Keratinocyte (primary cell): ENCODE data around the gene RFWD3. TPM values are rescaled to one million over a fixed set of nuclear protein-coding genes. Genes with fewer than 3 reads are reported as not detected.
A peak's percentile ranks its signal among the peaks of the same experiment; 100 is the strongest.

ENCODE experiments used
- DNase-seq: peaks from one replicate; pipeline ENCODE4 v3.0.0-alpha.2; 2011; ENCODE audit warnings: low read depth, missing footprints, low spot score
- FAIRE-seq: peaks from 2 replicates; lab custom pipeline; 2011; peaks lifted over from hg19 to GRCh38; lab: Jason Lieb, UNC
- H2AFZ ChIP-seq: 2 replicates; pipeline ENCODE4 v1.6.0; 2012; ENCODE audit warnings: low read length, control low read depth, inconsistent platforms; ENCODE audit not compliant: control insufficient read depth
- H3K27ac ChIP-seq: 2 replicates; pipeline ENCODE4 v1.5.1; 2011; ENCODE audit warnings: low read length; ENCODE audit not compliant: control insufficient read depth, insufficient read depth
- H3K27me3 ChIP-seq: 3 replicates; pipeline ENCODE4 v1.6.0; 2011; ENCODE audit warnings: low read length; ENCODE audit not compliant: control insufficient read depth, insufficient read depth; ENCODE audit errors: extremely low read depth
- H3K36me3 ChIP-seq, 2 experiments: 2 replicates in 1 of 2; 3 replicates in 1 of 2; pipeline ENCODE4 v1.5.1; 2011; ENCODE audit warnings: low read length in 2 of 2, mild to moderate bottlenecking in 1 of 2; ENCODE audit not compliant: control insufficient read depth in 2 of 2, insufficient read depth in 2 of 2; ENCODE audit errors: extremely low read depth in 1 of 2
- H3K4me1 ChIP-seq: 3 replicates; pipeline ENCODE4 v1.5.1; 2011; ENCODE audit warnings: low read length; ENCODE audit not compliant: control insufficient read depth, insufficient read depth; ENCODE audit errors: extremely low read depth
- H3K4me2 ChIP-seq: 3 replicates; pipeline ENCODE4 v1.6.0; 2011; ENCODE audit warnings: low read depth, low read length; ENCODE audit not compliant: control insufficient read depth, insufficient read depth; ENCODE audit errors: extremely low read depth
- H3K4me3 ChIP-seq, 3 experiments: fragments of 200-600 bp in 1 of 3; sonication (generic) in 1 of 3; 2 replicates in 2 of 3; 3 replicates in 1 of 3; pipeline ENCODE4 v1.5.1; 2011 to 2016; ENCODE audit warnings: low read length in 3 of 3, mild to moderate bottlenecking in 3 of 3, control low read depth in 2 of 3, inconsistent platforms in 1 of 3, low read depth in 1 of 3, mixed read lengths in 1 of 3, mixed run types in 1 of 3, moderate library complexity in 1 of 3; ENCODE audit not compliant: control insufficient read depth in 2 of 3, insufficient read depth in 2 of 3; ENCODE audit errors: extremely low read depth in 1 of 3
- H3K79me2 ChIP-seq: 2 replicates; pipeline ENCODE4 v1.6.0; 2012; ENCODE audit warnings: low read length; ENCODE audit not compliant: control insufficient read depth, insufficient read depth
- H3K9ac ChIP-seq: 3 replicates; pipeline ENCODE4 v1.6.0; 2011; ENCODE audit warnings: low read length; ENCODE audit not compliant: control insufficient read depth, insufficient read depth; ENCODE audit errors: extremely low read depth
- H3K9me1 ChIP-seq: 3 replicates; pipeline ENCODE4 v1.6.0; 2011; ENCODE audit warnings: low read length; ENCODE audit not compliant: control insufficient read depth, insufficient read depth; ENCODE audit errors: extremely low read depth
- H3K9me3 ChIP-seq: 2 replicates; pipeline ENCODE4 v1.5.1; 2012; ENCODE audit warnings: low read depth, low read length; ENCODE audit not compliant: control insufficient read depth
- H4K20me1 ChIP-seq: 3 replicates; pipeline ENCODE4 v1.6.0; 2011; ENCODE audit warnings: low read length; ENCODE audit not compliant: control insufficient read depth, insufficient read depth; ENCODE audit errors: extremely low read depth
- EZH2 ChIP-seq: IDR thresholded peaks from one replicate; pipeline ENCODE4 v1.6.1; 2012; ENCODE audit warnings: inconsistent platforms, mild to moderate bottlenecking, low read length, moderate library complexity
- dilution Hi-C: fragments of 300-500 bp; cut with MboI; formaldehyde crosslinking; loops from one replicate; pipeline ENCODE4 v1.7.0; 2020; ENCODE audit warnings: low sequenced_read_pairs; ENCODE audit not compliant: extremely low pct_ligation_motif_present
- polyA plus RNA-seq, 5 experiments: library from polyadenylated mRNA; depleted of rRNA in 3 of 5; stranded (reverse) in 3 of 5; stranded (forward) in 1 of 5; unstranded in 1 of 5; fragments of >200 nt; gene quantifications; 1 replicate in 1 of 5; 2 replicates in 3 of 5; 3 replicates in 1 of 5; pipeline versions ENCODE4 v1.2.1 to v1.2.3, GENCODE V29; 2011 to 2012; ENCODE audit warnings: missing spikeins in 2 of 5, low read depth in 1 of 5, low replicate concordance in 1 of 5
- TF ChIP-seq, protein P1 (sequence below), 3 experiments: IDR thresholded peaks in 1 of 3; conservative IDR thresholded peaks in 1 of 3; optimal IDR thresholded peaks in 1 of 3; 2 replicates in 2 of 3; 3 replicates in 1 of 3; pipeline versions ENCODE3 to v1.5.1; 2011; ENCODE audit warnings: low read length in 3 of 3, mild to moderate bottlenecking in 3 of 3, moderate library complexity in 2 of 3, control low read depth in 1 of 3, inconsistent platforms in 1 of 3; ENCODE audit not compliant: insufficient read depth in 2 of 3; ENCODE audit errors: extremely low read depth in 1 of 3

The RFWD3 gene
- polyA plus RNA-seq, 1 donor (not counting 4 experiments of a cell fraction or from before 2014, with no cell fraction given): 29.2 TPM

GRCh38 chr16:74603848-74604247, 62.8 kb downstream of the RFWD3 start:
- dilution Hi-C loops: no loop called here
- peaks cover 38% of the 10 kb centered on the region for H3K4me1 ChIP-seq
- H3K9me3 ChIP-seq: no peaks in the 10 kb centered on the region
- H4K20me1 ChIP-seq: no peaks in the 10 kb centered on the region
- H3K4me3 ChIP-seq: no peak overlapping the region
- H3K9ac ChIP-seq: no peak overlapping the region
- FAIRE-seq (no peak), DNase-seq (no peak)
- H3K27me3 ChIP-seq: no peaks in the 10 kb centered on the region
- peak overlapping the region; percentile 4 for H3K27ac ChIP-seq
- H3K36me3 ChIP-seq: no peaks in the 10 kb centered on the region
- no peaks in the 10 kb centered on the region for H3K9me1 ChIP-seq
- TF ChIP-seq, protein P1, sequence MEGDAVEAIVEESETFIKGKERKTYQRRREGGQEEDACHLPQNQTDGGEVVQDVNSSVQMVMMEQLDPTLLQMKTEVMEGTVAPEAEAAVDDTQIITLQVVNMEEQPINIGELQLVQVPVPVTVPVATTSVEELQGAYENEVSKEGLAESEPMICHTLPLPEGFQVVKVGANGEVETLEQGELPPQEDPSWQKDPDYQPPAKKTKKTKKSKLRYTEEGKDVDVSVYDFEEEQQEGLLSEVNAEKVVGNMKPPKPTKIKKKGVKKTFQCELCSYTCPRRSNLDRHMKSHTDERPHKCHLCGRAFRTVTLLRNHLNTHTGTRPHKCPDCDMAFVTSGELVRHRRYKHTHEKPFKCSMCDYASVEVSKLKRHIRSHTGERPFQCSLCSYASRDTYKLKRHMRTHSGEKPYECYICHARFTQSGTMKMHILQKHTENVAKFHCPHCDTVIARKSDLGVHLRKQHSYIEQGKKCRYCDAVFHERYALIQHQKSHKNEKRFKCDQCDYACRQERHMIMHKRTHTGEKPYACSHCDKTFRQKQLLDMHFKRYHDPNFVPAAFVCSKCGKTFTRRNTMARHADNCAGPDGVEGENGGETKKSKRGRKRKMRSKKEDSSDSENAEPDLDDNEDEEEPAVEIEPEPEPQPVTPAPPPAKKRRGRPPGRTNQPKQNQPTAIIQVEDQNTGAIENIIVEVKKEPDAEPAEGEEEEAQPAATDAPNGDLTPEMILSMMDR (optimal IDR thresholded peaks at IDR 0.05 in 1 of 3, IDR thresholded peaks at IDR 0.05 in 1 of 3, conservative IDR thresholded peaks at IDR 0.05 in 1 of 3; ENCODE audit: extremely low read depth in 1 of 3, insufficient read depth in 2 of 3, low read length in 3 of 3): no peak
- no peak for TF ChIP-seq EZH2
- H3K4me2 ChIP-seq: peak overlapping the region; percentile 63
- H2AFZ ChIP-seq: no peak overlapping the region
- peaks cover 74% of the 10 kb centered on the region for H3K79me2 ChIP-seq

DNA sequence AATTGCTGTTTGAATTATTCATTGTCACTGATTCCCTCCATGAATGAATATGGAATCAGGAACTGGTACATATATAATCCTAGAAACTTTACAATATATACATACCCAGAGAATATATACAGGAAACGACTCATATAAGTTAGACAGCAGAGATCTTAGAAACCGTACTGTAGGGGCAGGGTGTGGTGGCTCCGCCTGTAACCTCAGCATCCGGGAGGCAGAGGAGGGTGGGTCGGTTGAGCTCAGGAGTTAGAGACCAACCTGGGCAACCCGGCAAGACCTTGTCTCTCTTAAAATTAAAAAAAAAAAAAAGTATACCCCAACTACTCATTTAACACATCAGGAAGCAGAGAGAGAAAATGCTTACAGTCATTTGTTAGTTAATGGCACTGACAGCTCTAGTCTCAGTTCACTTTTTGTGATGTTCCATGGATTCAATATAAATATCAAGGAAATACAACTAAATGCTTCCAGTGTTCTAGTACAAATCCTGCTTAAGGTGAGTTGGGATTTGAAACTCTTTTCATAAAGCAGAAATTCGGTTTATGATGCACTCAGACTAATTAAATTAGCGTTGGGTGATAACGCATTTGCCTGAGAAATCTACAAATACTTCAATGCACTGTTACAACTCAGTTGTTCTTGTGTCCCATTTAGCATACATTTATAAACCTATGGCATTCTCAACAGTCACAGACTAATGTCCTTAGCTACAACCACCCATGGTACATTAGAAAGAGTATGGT, 65.4 kb downstream of the RFWD3 start:
- Histone ChIP-seq H3K27me3 (no peaks in the 10 kb centered on the region), H3K9ac (no peak overlapping the region), H3K9me3 (no peaks in the 10 kb centered on the region), H3K4me2 (peak overlapping the region; percentile 46), H3K79me2 (peaks cover 89% of the 10 kb centered on the region), H3K4me1 (peaks cover 34% of the 10 kb centered on the region), H3K4me3 (no peak overlapping the region), H2AFZ (no peak overlapping the region), H3K36me3 (peaks cover 0 to 3% of the 10 kb centered on the region in 2 experiments), H3K9me1 (no peaks in the 10 kb centered on the region), H4K20me1 (no peaks in the 10 kb centered on the region), H3K27ac (peak overlapping the region; percentile 15)
- DNase-seq (no peak), FAIRE-seq (no peak)
- TF ChIP-seq EZH2: no peak
- TF ChIP-seq, protein P1 (optimal IDR thresholded peaks at IDR 0.05 in 1 of 3, IDR thresholded peaks at IDR 0.05 in 1 of 3, conservative IDR thresholded peaks at IDR 0.05 in 1 of 3; ENCODE audit: extremely low read depth in 1 of 3, insufficient read depth in 2 of 3, low read length in 3 of 3): no peak
- dilution Hi-C loops: no loop called here
